Retinal pigment epithelial cell (primary cell): Measurements from ENCODE around the gene MIER2.

Experiments used
- DNase-seq: peaks from one replicate; pipeline ENCODE4 v3.0.0-alpha.2; 2010; ENCODE audit warnings: low read depth
- H3K4me3 ChIP-seq: 2 replicates; pipeline ENCODE4 v1.5.1; 2011; ENCODE audit warnings: mild to moderate bottlenecking, low read length, control low read depth, moderate library complexity
- TF ChIP-seq, protein P1 (sequence below): conservative IDR thresholded peaks from 2 replicates; pipeline ENCODE4 v1.5.1; 2011; ENCODE audit warnings: low read depth, low read length, control low read depth, inconsistent platforms

MIER2 gene

GRCh38 chr19:279656-280055 lies 64.9 kb downstream of the MIER2 start:
- H3K4me3 ChIP-seq: no peak overlapping the region
- TF ChIP-seq, protein P1, sequence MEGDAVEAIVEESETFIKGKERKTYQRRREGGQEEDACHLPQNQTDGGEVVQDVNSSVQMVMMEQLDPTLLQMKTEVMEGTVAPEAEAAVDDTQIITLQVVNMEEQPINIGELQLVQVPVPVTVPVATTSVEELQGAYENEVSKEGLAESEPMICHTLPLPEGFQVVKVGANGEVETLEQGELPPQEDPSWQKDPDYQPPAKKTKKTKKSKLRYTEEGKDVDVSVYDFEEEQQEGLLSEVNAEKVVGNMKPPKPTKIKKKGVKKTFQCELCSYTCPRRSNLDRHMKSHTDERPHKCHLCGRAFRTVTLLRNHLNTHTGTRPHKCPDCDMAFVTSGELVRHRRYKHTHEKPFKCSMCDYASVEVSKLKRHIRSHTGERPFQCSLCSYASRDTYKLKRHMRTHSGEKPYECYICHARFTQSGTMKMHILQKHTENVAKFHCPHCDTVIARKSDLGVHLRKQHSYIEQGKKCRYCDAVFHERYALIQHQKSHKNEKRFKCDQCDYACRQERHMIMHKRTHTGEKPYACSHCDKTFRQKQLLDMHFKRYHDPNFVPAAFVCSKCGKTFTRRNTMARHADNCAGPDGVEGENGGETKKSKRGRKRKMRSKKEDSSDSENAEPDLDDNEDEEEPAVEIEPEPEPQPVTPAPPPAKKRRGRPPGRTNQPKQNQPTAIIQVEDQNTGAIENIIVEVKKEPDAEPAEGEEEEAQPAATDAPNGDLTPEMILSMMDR: no peak
- DNase-seq: no peak

GRCh38 chr19:279231-279630 lies 65.4 kb downstream of the MIER2 start:
- TF ChIP-seq, protein P1: no peak
- H3K4me3 ChIP-seq: no peak overlapping the region
- no peak for DNase-seq

GRCh38 chr19:277581-278165 lies 66.9 kb downstream of the MIER2 start:
- no peak overlapping the region for H3K4me3 ChIP-seq
- TF ChIP-seq, protein P1: no peak
- DNase-seq: no peak

GRCh38 chr19:277131-277530 lies 67.5 kb downstream of the MIER2 start:
- TF ChIP-seq, protein P1: no peak
- H3K4me3 ChIP-seq: no peak overlapping the region
- DNase-seq: no peak

DNA sequence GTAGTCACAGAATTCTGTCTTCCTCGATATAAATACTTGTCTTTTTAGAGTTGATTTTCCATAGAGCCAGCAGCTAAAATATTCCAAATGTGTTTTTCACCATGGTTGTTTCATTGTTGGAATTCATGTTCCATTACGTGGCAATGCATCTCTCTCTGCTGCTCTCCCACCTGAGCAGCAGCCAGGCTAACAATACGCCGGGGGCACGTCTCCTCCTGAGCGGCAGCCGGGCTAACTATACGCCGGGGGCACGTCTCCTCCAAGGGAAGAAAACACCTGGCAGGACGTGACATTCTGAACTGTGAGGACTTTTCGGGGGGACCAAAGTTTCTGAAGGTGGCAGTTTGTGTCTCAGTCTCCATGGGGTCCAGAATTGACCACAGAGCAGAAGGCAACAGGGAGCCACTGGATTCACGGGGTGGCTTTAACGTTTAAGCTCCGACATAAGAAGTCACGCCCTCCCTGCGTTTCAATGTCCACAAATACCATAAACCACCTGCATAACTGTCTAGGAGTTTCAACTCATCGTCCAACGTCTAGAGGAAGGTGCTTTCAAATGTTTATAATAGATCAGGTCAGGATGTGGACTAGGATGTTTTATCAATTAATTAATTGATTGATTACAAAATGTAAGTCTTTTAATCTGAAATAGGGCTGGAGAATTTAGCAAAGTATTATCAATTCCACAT lies 68.5 kb downstream of the MIER2 start:
- DNase-seq: no peak
- TF ChIP-seq, protein P1: no peak
- H3K4me3 ChIP-seq: no peak overlapping the region

- TF ChIP-seq, protein P1: no peak
- no peak overlapping the region for H3K4me3 ChIP-seq
- no peak for DNase-seq
Measured at GRCh38 chr19:275000-275399, 69.6 kb downstream of the MIER2 start.

DNA sequence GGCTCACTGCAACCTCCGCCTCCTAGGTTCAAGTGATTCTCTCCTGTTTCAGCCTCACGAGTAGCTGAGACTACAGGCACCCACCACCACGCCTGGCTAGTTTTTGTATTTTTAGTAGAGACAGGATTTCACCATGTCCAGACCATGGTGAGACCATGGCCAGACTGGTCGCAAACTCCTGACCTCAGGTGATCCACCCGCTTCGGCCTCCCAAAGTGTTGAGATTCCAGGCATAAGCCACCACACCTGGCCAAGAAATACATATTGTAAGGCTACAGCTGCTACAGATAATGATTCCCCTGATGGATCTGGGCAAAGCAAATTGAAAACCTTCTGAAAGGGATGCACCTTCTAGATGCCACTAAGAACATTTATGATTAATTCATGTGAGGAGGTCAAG lies 71.2 kb downstream of the MIER2 start:
- DNase-seq: no peak
- TF ChIP-seq, protein P1: no peak
- H3K4me3 ChIP-seq: no peak overlapping the region
